Fibroblast of pulmonary artery (primary cell): Measurements from ENCODE around the gene CALCOCO1.

Experiments used
- DNase-seq: peaks from one replicate; pipeline ENCODE4 v3.0.0-alpha.2; 2010; ENCODE audit warnings: low read depth
- H3K4me3 ChIP-seq: replicated peaks from 2 replicates; pipeline ENCODE4 v1.5.1; 2011; ENCODE audit warnings: low read depth, mild to moderate bottlenecking, control low read depth, low read length, moderate library complexity
- TF ChIP-seq, protein P1 (sequence below): IDR thresholded peaks from 2 replicates; pipeline ENCODE4 v1.5.1; 2011; ENCODE audit warnings: mild to moderate bottlenecking, control low read depth, low read length, inconsistent platforms; ENCODE audit errors: missing control alignments

Gene CALCOCO1

DNA sequence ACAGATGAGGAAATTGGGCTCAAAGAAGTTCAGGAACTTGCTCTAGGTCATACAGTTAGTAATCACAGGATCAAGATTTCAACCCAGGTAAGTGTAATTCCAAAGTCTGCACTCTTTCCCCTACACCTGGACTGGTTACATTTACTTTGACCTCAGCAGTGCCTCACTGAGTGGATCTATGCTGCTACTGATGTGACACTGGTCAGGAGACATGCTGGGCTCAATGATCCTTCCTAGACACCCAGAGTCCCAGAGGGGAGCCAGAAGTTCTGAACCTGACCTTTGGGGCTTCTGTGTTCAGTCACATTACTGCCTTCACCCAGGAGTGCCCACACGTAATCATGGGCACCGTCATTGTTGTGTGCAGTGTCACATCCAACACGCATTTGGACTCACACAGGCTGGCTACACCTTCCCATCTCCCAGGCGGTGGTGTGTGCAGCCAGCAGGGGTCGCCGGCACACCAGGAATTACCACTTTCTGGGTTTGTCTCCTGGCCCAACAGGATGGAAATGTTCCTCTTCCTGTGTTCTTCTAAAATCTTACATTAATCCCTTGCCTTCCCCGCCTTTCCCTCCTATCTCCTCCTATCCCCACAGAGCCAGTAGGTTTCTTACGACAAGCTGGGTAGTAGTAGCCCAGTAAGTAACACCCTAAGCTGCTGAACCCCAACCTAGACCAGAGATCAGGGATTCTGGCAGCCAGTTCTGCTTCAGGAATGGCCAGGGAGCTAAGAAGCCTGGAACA, 25.6 kb downstream of the CALCOCO1 start:
- DNase-seq: peak; percentile 79
- TF ChIP-seq, protein P1, sequence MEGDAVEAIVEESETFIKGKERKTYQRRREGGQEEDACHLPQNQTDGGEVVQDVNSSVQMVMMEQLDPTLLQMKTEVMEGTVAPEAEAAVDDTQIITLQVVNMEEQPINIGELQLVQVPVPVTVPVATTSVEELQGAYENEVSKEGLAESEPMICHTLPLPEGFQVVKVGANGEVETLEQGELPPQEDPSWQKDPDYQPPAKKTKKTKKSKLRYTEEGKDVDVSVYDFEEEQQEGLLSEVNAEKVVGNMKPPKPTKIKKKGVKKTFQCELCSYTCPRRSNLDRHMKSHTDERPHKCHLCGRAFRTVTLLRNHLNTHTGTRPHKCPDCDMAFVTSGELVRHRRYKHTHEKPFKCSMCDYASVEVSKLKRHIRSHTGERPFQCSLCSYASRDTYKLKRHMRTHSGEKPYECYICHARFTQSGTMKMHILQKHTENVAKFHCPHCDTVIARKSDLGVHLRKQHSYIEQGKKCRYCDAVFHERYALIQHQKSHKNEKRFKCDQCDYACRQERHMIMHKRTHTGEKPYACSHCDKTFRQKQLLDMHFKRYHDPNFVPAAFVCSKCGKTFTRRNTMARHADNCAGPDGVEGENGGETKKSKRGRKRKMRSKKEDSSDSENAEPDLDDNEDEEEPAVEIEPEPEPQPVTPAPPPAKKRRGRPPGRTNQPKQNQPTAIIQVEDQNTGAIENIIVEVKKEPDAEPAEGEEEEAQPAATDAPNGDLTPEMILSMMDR: peak; percentile 96
- H3K4me3 ChIP-seq: no peak overlapping the region

DNA sequence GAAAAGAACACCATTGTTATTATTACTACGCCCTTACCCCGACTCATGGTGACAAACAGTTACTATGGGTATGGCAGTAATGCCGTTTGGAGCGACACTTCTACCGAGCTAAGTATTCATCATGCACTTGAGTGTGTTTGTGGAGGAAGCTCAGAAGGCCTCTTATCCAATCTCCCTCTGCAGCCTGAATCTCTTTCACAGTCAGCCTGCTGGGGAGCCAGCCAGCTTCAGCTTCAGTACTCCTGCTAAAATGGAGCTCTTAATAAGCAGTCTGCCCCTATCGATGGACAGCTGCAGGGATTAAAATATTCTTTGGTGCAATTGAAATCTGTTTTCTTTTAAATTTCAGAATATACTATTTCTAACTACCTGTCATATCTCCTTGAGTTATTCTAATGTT, 26.7 kb downstream of the CALCOCO1 start:
- TF ChIP-seq, protein P1: no peak
- DNase-seq: no peak
- H3K4me3 ChIP-seq: no peak overlapping the region

DNA sequence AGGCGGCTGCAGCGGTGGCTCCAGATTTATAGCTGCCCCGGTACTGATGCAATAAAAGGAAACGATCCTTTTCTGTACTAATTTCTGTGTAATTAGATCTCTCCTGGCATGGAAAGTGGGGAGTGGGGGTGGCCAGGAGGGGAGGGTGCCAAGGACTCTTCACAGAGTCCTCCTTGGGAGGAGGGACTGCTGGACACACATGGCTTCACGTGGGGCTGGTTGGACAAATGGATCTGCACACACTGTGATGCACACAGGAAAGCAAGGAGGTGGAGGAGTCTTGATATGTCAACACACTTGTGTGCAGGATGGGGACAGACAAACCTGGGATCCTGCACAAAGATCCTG, 27.6 kb downstream of the CALCOCO1 start:
- DNase-seq: no peak
- TF ChIP-seq, protein P1: no peak
- H3K4me3 ChIP-seq: no peak overlapping the region

DNA sequence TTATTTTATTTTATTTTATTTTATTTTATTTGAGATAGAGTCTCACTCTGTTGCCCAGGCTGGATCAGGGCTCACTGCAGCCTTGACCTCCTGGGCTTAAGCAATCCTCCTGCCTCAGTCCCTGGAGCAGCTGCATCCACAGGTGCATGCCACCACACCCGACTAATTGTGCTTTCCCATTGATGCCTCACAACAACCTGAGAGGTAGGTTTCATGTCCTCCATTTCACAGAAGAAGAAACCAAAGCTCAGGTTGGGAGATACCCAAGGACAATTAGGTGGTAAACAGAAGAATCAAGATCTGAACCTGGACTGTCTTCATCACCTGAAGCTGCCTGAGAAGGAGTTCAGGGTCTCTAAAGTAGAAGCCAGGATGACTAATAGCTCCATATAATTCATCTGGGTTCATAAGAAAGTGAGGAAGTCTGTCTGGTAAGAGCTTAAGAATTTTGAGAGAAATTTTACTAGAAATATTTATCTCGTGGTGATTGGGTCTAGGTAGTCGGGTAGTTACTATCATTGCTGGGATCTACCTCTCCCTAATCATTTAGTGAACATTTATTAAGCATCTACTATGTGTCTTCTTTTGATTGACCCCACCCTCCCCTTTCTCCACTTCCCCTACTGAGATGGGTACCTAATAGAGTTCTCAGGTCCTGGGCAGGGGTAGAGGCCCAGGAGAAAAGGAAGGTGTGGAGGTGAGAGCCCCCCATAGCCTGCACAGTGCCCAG, 28.1 kb downstream of the CALCOCO1 start:
- TF ChIP-seq, protein P1: no peak
- DNase-seq: no peak
- no peak overlapping the region for H3K4me3 ChIP-seq

DNA sequence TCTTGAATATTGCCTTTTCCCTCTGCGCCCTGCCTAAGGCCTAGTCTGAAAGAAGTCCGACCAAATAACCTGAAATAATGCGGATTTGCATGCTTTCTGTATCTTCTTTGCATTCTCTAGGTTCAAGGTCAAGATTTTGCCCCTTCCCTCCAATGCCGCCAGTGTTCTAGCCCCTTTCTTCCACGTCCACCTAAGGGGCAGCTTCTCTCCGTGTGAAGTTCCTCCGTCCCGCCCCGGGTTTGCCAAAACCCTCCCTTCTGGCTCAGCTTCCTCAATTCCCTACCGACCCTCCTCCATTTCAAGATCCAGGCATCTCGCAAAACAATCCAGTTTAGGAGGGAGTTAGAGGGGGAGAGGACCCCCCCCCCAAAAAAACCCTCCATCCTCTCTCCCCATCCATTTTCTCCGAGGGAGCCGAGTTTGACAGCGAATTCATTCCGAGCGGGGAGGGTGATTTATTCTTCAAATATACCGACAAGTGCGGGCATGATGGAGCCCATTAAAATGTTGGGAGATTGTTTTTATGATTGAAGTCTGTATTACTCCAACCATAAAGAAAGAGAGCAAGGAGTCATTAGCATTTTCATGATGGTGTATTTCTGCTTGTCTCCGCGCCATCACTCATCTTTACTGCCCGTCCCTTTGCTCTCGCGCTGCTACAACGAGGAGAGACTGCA, 30.5 kb downstream of the CALCOCO1 start:
- no peak overlapping the region for H3K4me3 ChIP-seq
- TF ChIP-seq, protein P1: no peak
- DNase-seq: no peak

DNA sequence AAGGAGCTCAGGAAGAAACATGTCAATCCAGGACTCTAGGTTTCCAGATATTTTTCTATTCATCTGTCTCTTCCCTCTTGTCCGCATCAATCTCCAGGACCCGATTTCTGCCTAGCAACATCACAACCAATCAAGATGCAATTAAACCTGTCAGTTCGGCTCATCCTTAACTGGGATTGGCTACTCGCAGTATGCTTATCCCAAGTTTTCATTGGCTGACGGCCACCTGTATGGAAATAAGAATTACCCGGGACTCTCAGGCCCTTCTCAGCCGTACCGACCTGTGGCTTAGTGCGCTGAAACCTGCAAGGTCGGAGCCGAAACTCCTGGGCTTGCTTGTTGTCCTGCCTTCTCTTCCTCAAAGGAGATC, 31.0 kb downstream of the CALCOCO1 start:
- no peak overlapping the region for H3K4me3 ChIP-seq
- TF ChIP-seq, protein P1: no peak
- DNase-seq: peak; percentile 90
